GM19043 (cell line): Measurements from ENCODE around the gene DIS3L2.

Experiments used
- ATAC-seq: cut with Tn5 transposase; IDR thresholded peaks from one replicate; pipeline ENCODE4 v1.9.1; 2021; ENCODE audit warnings: low read depth; ENCODE audit not compliant: unreplicated experiment

Gene DIS3L2

GRCh38 chr2:231961349-231962166 is at the start of gene DIS3L2:
DIS3L2 (plus strand) TSS chr2:231961713; CDS start chr2:232014928, 53,215 bp downstream.
- ATAC-seq = peak; percentile 91

DNA sequence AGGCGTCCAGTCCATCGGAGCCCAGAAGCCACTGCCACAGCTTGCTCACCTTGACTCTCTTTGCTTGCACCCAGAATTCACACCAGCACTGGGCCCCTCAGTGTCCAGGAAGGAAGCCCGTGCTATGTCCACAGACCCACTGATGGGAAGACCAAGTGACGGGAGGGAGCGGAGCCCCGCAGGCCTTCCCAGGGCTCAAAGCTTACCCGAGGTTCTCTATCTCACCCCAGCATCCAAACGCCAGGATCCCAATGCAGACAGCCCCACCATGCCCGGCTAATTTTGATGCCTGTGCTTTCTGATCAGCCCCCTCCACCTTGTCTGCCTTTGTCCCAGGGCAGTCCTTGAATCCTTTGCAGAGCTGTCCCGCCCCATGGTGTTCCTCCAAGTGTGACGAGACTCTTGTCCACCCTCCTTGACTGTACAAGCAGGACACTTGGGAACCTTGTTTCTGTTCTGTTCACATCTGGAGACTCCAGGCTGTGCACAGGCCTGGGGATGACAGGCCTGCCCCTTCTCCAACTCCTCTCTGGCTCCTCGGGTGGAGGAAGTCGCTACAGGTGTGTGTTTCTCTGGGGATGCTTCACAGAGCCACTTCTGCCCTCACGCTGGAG is 47.3 kb upstream of the DIS3L2 start:
- no peak for ATAC-seq

DNA sequence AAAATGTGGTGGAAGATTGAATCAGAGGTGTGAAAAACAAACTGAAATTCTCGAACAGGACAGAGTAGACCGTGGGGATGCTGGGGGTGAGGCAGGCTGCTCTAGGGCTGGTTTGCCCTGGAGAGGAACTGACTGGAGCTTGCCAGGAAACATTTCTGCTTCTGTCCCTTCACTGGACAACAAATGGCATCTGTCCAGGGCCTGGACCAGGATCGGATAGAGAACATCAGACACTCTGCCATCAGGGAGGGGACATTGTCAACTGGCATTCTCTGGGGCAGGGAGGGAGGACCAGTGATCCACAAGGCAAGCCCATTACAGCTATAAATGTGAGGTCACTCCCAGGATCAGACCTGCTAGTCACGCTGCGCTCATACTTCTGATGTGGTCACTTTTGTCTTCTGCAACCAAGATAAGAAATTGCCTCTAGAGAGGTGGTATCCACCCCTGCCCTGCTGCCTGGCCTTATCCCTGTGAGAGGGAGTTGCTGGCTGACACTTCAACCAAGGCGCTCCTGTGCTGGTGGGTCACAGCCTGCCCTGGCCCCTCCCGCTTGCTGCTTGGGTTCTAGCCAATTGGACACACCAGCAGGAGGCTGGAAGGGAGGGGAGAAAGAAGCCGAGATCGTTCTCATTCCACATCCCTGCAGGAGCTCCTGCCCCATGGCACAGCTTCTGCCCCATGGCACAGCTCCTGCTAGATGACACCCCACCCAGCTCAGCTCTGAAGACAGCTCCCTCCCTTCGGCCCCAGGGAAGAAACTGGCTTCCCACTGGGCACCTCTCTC is 44.0 kb upstream of the DIS3L2 start:
- no peak for ATAC-seq

DNA sequence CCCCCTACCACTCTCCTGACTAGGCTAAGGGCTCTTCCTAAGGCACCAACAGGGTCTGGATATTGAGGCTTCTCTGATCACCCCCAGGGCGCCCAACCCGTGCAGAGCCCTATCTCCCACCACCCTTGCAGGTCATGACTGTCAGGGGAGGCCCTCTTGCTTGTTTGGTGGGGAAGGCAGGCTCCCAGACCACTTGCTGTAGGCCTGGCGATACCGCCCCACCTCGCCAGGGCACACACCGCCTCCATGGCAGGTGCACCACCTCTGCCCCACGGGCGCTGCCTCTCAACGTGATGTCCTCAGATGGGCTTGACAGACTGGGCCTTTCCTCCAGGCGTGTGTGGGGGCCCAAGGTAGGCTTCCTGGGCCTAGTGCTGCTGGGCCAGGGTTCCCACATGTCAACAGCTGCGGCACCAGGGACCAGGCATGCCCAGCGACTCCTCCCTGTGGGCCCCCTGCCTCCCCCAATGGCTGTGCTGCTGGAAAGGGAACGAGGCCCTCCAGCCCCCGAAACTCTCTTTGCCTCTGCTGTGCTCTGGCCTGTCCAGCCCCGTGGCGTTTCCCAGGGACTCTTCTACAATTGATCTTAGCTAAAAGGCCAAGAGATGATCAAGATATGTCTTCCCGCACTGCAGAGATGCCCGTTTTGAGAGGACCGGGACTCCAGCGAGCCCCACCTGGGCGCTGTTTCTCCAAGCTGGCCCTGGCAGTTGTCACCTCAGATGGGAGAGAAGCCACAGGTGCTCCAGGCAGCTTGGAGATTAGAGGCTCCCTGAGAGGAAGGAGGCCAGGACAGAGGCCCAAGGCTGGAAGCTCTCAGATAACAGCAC is 42.8 kb upstream of the DIS3L2 start:
- no peak for ATAC-seq

DNA sequence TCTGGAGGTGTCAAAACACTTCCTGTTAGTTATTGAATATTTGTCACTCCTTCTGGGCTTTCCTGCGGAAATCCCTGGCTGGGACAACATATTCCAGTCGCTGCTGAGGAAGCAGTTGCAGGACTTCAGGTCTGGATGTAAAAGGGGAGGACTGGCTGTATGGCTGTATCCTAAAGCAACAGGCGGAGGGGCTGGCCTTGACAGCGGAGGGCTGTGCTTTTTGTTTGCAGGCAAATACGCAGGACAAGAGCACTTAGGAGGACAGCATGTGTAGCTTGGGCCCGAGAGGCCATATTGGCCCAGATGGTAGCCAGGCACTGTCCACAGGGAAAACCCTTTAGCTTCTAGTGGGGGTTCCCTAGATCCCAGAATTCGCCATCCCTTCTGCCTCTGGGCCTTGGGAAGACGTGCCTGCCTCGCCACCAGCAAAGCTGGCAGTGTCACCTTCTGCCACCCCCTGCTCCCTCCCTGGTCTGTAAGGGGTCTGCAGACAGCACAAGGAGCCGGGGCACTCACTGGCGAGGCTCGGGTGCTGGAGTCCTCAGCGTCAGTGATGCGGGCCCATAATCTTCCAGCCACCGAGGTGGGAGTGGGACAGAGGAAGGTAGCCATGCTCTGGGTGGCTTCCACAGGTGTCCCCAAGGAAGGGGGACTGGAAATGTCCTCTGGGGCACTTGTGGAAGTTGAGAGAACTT is 42.0 kb upstream of the DIS3L2 start:
- no peak for ATAC-seq

- no peak for ATAC-seq
Observed at GRCh38 chr2:231920366-231920765, 41.1 kb upstream of the DIS3L2 start.

DNA sequence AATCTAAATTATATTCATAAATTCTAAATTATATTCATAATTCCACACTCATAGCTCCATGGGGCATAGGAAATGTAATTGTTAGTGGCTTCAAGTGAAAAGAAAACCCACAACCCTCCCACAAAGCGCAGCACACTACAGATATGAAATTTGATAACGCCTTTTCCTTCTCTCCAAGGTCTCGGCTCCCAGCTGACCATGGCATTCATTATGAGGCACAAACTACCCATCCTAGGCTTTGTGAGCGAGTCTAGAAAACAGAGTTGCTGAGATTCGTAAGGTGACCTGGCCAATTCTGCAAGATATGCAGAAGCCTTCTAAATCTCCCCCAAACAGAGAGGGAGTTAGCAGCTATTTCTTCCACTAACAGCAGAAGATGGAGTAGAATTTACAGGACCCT is 40.7 kb upstream of the DIS3L2 start:
- no peak for ATAC-seq

DNA sequence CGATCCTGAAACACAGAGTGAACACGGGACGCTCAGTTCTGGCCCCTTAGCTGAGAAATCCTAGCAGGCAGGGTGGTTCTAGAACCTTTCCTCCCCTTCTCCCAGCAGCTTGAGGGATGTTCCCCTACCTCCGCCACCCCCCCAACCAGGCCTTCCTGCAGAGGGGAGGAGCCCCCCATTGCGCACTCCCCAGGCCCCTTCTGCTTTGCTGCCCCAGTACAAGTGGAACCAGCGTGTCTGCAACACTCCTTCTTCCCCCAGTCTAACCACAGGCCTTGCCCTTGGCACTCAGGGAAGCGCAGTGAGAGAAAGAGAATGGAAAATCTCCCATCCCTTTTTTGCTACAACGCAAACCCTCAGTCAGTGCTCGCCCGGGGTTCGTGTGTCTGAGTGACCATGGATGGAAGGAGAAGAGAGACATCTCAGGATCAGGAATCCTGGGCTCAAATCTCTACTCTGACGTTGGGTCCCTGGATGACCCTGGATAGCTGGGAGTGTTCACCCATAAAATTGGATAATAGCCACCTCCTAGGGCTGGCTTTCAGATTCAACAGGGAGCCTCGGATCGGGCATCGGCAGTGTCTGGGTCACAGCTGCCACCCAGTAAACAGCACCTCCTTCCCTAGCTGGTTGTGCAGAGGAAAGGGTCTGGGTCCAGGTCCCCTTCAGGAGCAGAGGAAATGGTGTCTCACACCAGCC is 39.1 kb upstream of the DIS3L2 start:
- no peak for ATAC-seq

GRCh38 chr2:231923010-231923344 is 38.5 kb upstream of the DIS3L2 start:
- no peak for ATAC-seq

- ATAC-seq = no peak
Observed at GRCh38 chr2:231923951-231924888, 37.3 kb upstream of the DIS3L2 start.

DNA sequence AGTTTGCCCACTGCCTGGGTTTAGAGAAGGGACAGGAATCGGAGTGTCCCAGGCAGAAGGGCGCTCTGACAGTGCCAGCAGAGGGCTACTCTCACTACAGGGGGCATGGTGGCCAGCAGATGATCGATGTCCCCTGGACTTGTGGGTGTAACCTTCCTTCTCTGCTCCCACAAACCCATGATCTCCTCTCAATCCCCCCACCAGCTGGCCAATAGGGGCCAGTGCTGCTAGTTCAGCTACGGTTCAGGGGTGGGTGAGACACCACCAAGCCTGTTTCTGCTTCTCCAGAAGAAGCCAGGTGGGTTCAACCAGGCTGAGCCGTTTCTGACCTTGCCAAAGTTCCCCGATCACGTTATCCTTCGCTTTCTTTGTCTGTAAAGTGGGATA is 36.6 kb upstream of the DIS3L2 start:
- no peak for ATAC-seq

- ATAC-seq = peak; percentile 55
Observed at GRCh38 chr2:231925303-231926179, 36.0 kb upstream of the DIS3L2 start.

DNA sequence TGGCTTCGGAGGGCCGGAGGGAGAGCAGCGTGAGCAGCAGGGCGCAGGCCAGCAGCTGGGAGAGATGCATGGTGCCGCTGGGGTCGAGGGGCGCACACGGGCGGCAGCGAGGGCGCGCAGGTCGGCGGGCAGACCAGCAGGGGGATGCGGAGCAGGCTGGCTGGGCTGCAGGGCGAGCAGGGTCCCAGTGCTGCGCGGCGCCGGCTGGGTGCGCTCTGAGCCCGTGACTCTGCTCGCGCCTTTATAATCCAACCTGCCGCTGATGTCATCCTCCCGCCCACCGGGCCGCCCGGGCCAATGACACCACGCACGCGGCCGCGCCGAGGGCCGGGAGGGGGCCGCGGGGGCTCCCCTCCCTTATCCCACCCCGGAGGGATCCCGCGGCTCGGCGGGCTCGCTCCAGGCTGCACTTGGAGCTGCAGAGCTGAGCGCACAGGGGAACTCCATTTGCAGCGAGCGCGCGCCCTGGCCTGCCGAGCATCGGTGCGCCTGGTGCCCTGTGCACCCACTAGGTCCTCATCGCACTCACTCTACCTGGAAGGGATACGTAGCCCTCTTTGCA is 35.3 kb upstream of the DIS3L2 start, which contains the start of gene NPPC:
NPPC (minus strand) TSS at position 217 of the 562 bp plus-strand sequence; CDS start at position 70, 147 bp downstream.
- ATAC-seq = peak; percentile 62

- no peak for ATAC-seq
Observed at GRCh38 chr2:231926761-231927565, 34.5 kb upstream of the DIS3L2 start.

DNA sequence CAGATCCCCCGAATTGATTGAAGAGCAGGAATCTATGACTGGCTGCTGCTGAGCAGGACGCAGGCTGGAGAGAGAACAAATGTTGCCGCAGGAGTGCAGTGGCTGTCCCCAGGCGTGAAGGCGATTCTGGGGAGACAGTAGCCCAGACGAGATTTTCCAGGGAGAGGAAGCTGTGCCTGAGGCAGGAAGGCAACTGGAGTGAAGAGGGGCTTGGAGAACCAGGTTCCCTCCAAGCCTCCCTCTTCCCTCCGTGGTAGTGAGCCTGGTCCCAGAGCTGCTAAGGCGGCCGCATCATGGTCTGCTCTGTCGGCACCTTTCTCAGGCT is 34.0 kb upstream of the DIS3L2 start:
- no peak for ATAC-seq

DNA sequence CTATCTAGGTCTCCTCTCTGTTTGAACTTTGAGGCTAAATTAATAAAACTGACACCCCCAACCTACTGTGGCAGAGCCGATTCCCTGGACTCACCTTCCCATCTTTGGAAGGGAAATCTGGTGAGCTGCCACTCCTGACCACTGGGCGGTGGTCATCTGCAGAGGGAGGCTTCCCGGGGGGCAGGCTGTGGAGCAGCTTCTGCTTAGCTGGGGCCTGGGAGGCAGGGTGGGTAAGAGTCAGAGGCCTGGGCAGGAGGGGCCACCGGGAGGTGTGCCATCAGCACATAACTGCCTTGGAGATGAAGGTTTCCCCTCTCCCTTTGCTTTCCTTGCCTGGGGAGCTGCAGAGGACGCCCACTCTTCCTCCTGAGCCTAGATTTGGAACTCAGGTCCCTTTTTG is 33.0 kb upstream of the DIS3L2 start:
- no peak for ATAC-seq
